Ovary (tissue), 3 donors: ENCODE measurements around the gene SMCR8.

Source experiments
- CTCF ChIP-seq, 3 donors: fragments of 450-650 bp in 2 of 3; fragments of 200-600 bp in 1 of 3; IDR thresholded peaks; one replicate each; pipeline versions ENCODE4 v1.5.1 to v1.8.0; 2016 to 2022; ENCODE audit warnings: antibody characterized with exemption in 3 of 3, mild to moderate bottlenecking in 1 of 3
- EP300 ChIP-seq: sonication (generic); formaldehyde crosslinking; IDR thresholded peaks from one replicate; pipeline ENCODE4 v1.6.1; 2017; ENCODE audit warnings: antibody characterized with exemption
- POLR2A ChIP-seq: fragments of 450-650 bp; IDR thresholded peaks from one replicate; pipeline ENCODE4 v1.6.1; 2017; ENCODE audit warnings: antibody characterized with exemption, mild to moderate bottlenecking, moderate library complexity
- donor health status: DM: no; HTN: no; CAD: no.

- TF ChIP-seq CTCF (IDR thresholded peaks at IDR 0.05) (no peak), POLR2A (no peak), EP300 (no peak)
Observed at GRCh38 chr17:18280249-18280648, 34.8 kb upstream of the SMCR8 start.
